CD4-positive, alpha-beta T cell treated with Interleukin-21 for 1 hour (primary cell): ENCODE data around the gene NSG1.
"Not testable (repeated sequence)": the region's sequence is repeated elsewhere in the genome, so short reads cannot be mapped to it uniquely, and the experiment has no call there.

ENCODE experiments used
- DNase-seq: peaks from one replicate; pipeline ENCODE4 v3.0.0-alpha.2; 2020

NSG1 gene

DNA sequence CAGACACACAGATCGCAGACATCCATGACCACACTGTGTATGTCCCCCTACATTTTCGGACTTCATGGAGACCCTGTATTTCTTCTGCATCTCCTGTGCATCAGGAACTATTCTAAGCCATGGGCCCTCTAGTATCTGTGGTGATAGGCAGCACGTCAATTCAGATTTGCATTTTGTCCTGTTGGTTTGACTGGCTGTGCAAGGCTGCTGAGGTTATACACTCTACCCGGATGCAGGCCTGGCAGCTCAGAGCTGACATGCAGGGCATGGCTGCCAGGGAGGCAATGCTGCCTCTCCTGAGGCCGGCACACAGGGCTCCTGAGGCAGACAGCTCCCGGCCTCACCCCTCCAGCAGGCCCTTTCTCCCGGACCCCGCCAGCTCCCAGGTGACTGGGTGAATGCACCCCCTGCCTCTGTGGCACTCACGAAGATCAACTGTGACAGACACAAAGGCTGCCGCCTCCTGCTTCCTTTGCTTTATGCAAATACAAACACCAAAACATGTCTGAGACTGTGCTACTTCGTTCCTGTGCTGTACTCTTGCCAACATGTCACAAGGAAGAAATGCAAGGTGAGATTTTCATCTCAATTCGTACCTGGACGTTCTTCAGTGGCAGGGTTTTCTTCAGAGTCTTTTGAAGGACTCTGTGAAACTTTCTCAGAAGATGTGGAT lies 51.0 kb downstream of the NSG1 start:
- DNase-seq, result no peak

DNA sequence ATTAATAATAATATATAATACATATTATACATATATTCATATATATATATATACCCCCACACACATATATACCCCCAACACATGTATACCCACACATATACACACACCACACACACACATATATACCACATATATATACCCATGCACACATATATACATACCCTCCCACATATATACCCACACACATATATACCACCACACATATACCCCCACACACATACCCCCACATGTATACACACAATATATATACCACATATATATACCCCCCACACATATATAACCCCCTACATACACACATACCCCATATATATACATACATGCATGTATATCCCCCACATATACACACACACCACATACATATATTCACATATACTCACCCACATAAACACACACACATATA lies 52.0 kb downstream of the NSG1 start:
- no peak for DNase-seq

DNA sequence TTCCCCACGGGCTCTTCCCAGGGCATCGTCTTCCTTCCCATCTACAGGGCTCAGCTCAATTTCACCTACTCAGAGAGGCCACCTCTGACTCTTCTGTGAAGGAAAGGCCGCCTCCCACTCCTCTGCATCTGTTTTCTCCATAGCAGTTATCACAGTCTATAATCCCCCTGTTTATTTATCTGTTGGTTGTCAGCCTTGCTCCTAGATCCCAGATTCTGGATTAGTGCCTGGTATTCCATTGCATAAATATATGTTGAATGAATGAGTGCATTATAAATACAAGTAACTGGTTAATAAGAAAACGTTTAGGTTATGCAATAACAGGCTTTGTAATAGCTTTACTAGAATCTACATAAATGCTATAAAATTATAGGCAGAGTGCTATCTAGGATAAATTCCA lies 52.9 kb downstream of the NSG1 start:
- no peak for DNase-seq

DNA sequence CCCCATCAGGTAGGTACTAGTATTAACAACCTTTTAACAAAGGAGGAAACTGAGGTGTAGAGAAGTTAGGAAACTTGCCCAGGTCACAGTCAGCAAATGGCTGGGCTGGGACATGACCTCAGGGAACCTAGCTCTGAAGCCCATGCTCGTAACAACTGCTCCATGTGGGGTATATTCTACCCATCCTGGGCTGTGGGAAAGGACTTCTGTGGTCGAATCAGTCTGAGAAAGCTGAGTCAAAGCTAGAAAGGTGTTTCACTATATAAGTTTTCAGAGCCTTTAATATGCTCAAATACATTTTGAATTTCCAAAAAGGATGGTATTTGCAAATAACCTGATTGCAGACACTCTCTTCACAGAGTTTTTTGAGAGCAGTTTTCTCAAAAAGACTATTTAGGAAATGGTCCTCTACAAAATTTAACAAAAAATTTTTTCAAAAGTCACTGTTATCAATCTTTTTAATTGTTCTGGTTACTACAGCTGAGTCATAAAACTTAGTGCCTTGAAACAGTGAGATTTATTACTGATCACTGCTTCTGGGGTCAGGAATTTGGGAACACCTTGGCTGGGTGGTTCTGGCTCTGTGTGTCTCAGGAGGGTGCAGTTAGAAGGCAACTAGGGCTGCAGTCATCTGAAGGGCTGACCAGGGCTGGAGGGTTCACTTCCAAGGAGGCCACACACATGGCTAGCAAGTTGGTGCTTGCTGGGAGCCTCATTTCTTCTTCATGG lies 53.6 kb downstream of the NSG1 start:
- no peak for DNase-seq

DNA sequence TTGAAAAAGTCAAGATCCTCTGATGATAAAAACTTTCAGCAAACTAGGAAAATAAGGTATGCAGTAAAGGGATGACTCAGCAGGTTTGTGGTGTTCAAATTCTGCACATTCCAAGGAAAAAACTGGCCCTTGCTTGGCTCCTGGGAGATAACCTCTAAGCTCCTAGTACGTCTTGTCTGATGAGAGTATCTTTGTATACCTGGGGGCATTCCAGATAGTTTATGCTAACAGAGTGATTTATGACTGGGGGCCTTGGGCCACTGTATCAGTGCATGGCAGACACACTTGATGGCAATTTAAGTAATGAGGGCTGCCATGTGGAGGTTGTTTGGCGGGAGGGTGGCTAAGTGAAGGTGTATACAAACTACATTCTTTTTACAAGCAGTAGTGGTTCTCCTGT lies 56.9 kb downstream of the NSG1 start:
- DNase-seq, result no peak

DNA sequence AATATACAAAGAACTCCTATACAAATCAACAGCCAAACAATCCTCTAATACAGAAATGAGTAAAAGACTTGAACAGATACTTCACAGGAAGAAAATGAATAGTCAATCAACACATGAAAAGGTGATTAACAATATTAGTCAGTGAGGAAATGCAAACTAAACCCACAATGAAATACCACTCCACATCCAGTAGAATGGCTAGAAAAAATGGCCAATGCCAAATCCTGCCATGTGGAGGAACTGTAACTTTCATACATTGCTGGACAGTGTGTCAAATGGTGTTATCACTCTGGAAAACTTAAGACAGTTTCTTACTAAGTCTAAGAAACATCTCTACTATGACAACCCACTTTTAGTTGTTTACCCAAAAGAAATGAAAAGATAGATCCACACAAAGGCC lies 59.5 kb downstream of the NSG1 start:
- no peak for DNase-seq

DNA sequence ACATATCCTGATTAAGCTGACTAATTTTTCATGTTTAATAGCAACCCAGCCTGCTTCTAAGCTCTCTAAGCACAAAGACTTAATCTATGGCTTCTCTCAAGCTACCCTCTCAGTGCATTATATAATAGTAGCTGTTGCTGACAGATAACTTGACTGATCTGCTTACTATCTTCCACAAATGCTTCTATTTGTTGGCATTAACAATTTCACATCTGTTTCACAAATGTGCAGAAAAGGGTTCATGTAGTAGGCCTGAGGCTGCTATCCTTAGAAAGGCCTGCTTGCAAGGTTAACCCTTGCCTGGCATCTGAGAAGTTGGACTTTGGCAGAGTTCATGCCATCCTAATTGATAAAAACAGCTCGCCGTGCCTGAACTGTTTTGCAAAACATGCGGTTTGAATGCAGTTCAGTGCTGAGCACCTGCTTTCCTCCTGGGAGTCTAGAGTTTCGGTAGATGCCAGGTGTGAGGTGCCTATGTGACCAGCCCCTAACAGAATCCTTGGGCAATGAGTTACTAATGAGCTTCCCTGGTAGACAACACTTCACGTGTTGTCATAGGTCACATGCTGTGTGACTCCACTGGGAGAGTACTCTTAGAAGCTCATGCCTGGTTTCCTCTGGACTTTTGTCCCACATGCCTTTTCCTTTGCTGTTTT lies 68.4 kb downstream of the NSG1 start:
- no peak for DNase-seq

DNA sequence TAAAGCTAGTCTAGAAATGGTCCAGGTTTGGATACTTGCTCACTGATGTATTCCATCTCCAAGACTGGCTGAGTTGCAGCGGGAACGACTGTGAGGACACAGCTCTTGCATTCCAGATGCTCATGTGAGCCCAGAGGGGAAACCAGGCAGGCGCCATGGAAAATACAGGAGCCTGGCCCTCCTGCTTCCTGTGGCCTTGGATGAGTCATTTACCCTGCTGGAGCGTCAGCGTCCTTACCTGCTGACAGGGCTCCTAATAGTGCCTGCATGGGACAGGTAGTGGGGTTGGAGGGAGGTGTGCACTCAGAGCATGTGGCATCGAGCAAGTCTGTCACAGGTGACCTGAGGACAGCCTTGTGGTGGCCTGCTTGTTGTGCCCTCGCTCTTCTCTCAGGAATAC lies 69.4 kb downstream of the NSG1 start:
- no peak for DNase-seq

DNA sequence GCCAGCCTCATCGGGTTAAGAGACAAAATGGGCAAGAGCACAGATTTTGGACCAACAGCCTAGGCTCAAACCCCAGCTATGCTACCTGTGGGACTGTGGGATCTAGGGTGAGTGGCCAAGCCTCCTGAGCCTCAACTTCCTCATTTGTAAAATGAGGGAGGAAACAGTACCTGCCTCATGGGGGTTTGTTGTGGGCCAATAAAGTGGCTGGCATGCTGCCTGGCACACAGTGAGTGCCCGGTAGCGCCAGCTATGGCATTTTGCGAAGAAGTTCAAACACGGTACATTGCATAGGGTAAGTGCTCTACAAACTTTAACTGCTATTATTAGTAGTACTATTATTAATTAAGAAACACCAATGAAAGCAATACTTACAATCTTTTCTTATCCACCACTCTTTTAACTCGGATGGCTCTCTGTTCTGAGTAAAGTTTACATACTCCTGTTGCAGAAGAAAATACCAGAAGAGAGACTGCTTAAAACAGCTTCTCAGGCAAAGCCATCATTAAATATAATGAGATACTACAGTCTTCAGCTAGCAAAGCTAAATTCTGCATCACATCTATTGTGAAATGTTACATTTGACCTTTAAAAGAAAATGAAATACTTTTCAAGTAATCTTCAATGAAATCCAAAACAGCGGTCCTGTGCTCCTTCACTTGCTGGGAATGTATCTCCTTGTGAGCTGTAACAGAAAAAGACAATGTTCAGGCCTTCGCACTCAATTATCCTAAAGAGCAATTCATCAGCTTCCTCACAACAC lies 70.1 kb downstream of the NSG1 start:
- no peak for DNase-seq

DNA sequence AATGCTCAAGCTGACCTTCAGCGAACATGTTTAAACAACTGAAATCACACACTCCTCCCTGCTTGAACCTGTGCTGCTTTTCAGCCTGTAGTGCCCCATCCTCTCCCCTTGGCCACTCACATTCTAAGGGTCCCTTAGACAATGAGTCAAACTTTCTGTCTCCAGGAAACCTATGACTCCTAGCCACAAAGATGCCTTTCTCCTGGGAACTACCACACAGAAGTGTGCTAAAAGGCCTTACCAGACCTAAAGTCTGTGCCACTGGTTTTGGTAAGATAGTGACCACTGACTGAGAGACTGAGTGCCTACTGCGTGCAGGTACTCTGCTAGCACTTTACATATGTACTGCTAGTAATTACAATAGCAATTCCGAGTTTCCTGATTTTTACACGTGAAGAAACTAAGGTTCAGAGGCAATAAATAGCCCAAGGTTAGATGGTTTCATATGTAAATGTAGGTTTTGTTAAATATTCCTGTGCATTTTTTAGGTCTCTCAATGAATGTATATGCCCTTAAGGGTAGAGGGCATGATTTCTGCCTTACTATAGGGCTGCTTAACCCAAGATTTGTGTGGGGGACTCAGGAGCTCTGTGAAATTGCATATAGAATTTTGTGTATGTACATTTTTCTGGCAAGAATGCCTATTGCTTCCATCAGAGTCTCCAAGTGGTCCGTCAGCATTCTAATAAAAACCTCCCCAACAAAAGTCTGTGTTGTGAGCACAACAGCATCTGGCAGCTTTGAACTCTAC lies 71.1 kb downstream of the NSG1 start:
- DNase-seq, result no peak

DNA sequence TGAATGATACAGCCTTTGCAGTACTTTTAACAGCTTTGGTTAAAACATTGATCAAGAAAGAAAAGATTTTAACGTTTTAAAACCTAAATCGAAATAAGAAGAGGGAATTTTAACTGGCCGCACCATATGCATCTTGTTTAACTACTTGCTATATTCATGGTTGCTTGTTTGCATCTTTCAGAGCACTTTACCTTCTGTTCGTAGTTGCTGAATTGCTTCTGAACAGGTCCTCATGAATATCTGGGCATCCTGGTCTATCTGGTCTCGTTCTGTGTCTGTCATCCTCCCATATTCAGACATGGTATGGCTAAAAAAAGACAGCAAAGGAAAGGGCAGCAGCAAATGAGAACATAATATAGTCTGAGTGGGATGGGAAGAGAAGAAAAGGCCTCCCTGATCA lies 72.3 kb downstream of the NSG1 start:
- no peak for DNase-seq

DNA sequence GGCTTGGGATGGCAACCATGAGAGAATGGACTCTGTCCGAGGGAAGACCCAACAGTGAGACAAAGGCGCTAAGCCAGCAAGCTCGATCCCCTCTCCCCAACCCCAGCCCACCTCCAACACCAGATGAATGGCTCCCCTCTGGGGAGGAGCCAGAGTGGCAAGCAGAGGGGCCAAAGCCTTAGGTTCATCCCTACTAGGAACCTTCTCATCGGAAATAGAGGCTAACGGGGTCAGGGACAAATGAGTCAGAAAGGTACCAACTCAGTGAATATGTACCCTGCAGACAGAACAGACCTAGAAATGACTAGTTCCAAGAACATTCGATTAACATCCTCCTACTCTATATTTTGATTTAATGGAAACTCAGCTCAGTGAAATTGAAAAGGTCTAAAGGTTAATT lies 73.9 kb downstream of the NSG1 start:
- no peak for DNase-seq

DNA sequence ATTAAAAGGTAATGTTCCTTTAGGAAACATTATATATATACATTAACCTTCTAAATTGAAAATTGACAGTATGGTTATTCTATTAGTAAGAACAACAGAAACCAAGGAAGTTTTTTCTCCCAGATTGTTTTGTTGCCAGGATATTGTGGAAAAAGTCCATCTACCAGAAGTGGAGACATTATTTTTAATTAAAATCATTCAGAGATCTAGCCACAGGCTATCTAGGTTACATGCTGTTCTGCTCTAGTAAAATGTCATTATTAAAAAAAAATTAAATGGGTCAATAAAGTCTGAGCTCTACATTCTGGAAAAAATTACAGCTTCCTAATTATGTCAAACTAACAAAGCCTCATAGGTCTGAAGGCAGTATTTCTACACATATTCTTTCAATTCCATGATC lies 74.3 kb downstream of the NSG1 start:
- no peak for DNase-seq

DNA sequence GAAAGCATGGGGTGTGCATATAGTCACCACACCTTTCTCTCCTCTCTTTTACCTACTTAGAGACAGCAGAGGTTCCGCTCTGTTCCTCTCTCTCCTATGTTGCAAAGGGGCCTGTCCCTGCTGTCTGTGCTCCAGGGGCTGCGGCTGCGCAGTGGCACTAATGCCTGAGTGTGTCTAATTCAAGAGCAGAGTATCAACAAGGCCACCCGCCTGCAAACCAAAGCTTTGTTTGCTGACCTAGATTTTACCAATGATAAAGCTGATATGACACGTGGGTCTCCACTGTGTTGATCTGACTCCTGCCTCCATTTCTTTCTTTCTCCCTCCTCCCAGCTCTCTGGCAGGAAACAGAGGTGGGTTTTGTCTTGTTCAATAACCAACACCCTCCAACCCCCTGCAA lies 74.9 kb downstream of the NSG1 start:
- peak; percentile 73 for DNase-seq

DNA sequence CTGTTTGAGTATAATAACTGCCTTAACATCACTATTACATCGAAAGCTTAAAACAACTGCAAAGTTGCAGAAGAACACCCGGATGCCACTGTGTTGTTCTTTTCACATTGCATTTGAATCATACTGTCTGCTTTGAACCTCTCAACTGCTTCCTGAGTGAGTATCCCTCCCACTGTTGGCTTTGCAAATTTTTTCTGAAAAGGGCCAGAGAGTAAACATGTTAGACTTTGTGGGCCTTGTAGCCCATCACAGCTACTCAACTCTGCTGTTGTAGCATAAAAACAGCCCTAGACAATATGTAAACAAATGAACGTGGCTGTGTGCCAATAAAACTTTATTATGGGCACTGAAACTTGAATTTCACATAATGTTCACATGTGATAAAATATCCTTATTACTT lies 76.1 kb downstream of the NSG1 start:
- no peak for DNase-seq

DNA sequence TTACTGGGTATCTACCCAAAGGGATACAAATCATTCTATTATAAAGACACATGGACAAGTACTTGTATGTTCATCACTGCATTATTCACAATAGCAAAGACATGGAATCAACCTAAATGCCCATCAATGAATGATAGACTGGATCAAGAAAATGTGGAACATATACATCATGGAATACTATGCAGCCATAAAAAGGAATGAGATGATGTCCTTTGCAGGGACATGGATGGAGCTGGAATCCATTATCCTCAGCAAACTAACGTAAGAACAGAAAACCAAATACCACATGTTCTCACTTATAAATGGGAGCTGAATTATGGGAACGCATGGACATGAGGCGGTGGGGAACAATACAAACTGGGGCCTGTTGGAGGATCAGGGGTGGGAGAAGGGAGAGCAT lies 78.3 kb downstream of the NSG1 start:
- DNase-seq, result not testable (repeated sequence)
